Activated CD4-positive, alpha-beta T cell treated with anti-CD3 and anti-CD28 coated beads, Interleukin-2, amount 10 ng/mL, durations not matched to agents 7 days and 5 days (primary cell): ENCODE data around the gene MAML3. TPM values are rescaled to one million over a fixed set of nuclear protein-coding genes. Genes with fewer than 3 reads are reported as not detected.
A peak's percentile ranks its signal among the peaks of the same experiment; 100 is the strongest.

Source experiments
- CTCF ChIA-PET: fragments of 350-600 bp; sonication (Branson Sonifier 250); formaldehyde crosslinking; loops from one replicate; lab custom pipeline; 2021; ENCODE audit warnings: antibody characterized with exemption; lab: Charles Lee
- POLR2A ChIA-PET: fragments of 350-600 bp; sonication (Branson Sonifier 250); formaldehyde crosslinking; loops from one replicate; lab custom pipeline; 2021; ENCODE audit warnings: antibody characterized with exemption; lab: Charles Lee
- DNase-seq: peaks from one replicate; pipeline ENCODE4 v3.0.0-alpha.2; 2020
- H3K27ac Mint-ChIP-seq: one replicate; pipeline ENCODE4 v1.8.0; 2021; ENCODE audit warnings: mild to moderate bottlenecking, moderate library complexity, mixed read lengths
- H3K27me3 Mint-ChIP-seq: one replicate; pipeline ENCODE4 v1.8.0; 2021; ENCODE audit warnings: mixed read lengths
- H3K36me3 Mint-ChIP-seq: one replicate; pipeline ENCODE4 v1.8.0; 2021; ENCODE audit warnings: low read depth, mixed read lengths
- H3K4me1 Mint-ChIP-seq: one replicate; pipeline ENCODE4 v1.8.0; 2021; ENCODE audit warnings: mixed read lengths
- H3K4me3 Mint-ChIP-seq: one replicate; pipeline ENCODE4 v1.8.0; 2021; ENCODE audit warnings: mild to moderate bottlenecking, moderate library complexity, mixed read lengths
- H3K9me3 Mint-ChIP-seq: one replicate; pipeline ENCODE4 v1.8.0; 2021; ENCODE audit warnings: mixed read lengths
- total RNA-seq, 2 experiments: library from RNA; stranded (reverse); gene quantifications; one replicate each; pipeline ENCODE4 v1.2.3, GENCODE V29; 2021

Gene MAML3
- total RNA-seq, 2 experiments from 2014 or later: 2.0 to 2.2 TPM

GRCh38 chr4:140076307-140076706 is 77.7 kb downstream of the MAML3 start:
- Mint-ChIP-seq H3K27me3 (peaks cover 7% of the 10 kb centered on the region), H3K36me3 (peaks cover 7% of the 10 kb centered on the region), H3K27ac (no peak overlapping the region), H3K4me1 (peaks cover 56% of the 10 kb centered on the region), H3K4me3 (no peak overlapping the region), H3K9me3 (peaks cover 9% of the 10 kb centered on the region)
- POLR2A ChIA-PET: interaction anchor here (0.7 to 1.0 kb wide), 2 partner anchors 19 to 59 kb away, joined by 4 to 10 read pairs; no protein-coding TSS in a partner anchor
- DNase-seq: no peak
- CTCF ChIA-PET: interaction anchor here (1.1 kb wide), 1 partner anchor 10 kb away, joined by 4 read pairs; no protein-coding TSS in a partner anchor

- ChIA-PET CTCF (interaction anchor here (0.8 to 2.6 kb wide), 5 partner anchors 10 to 23 kb away, joined by 3 to 11 read pairs (median 3); no protein-coding TSS in a partner anchor), POLR2A (no interaction called here)
- peak; percentile 79 for DNase-seq
- peaks cover 12% of the 10 kb centered on the region for H3K27me3 Mint-ChIP-seq
- peaks cover 2% of the 10 kb centered on the region for H3K9me3 Mint-ChIP-seq
- H3K4me3 Mint-ChIP-seq: peak overlapping the region; percentile 53
- H3K27ac Mint-ChIP-seq: peak overlapping the region; percentile 91
- peaks cover 9% of the 10 kb centered on the region for H3K36me3 Mint-ChIP-seq
- H3K4me1 Mint-ChIP-seq: peaks cover 57% of the 10 kb centered on the region
Measured at GRCh38 chr4:140071806-140072205, 82.2 kb downstream of the MAML3 start.

- Mint-ChIP-seq H3K9me3 (peaks cover 2% of the 10 kb centered on the region), H3K36me3 (peaks cover 9% of the 10 kb centered on the region), H3K27ac (peak overlapping the region; percentile 91), H3K4me1 (peaks cover 49% of the 10 kb centered on the region), H3K27me3 (peaks cover 17% of the 10 kb centered on the region), H3K4me3 (peak overlapping the region; percentile 53)
- CTCF ChIA-PET: interaction anchor here (0.7 to 2.6 kb wide), 10 partner anchors 9 to 164 kb away, joined by 3 to 11 read pairs (median 4); no protein-coding TSS in a partner anchor
- POLR2A ChIA-PET: interaction anchor here (0.9 kb wide), 1 partner anchor 25 kb away, joined by 4 read pairs; no protein-coding TSS in a partner anchor
- DNase-seq: no peak
Measured at GRCh38 chr4:140070973-140071372, 83.0 kb downstream of the MAML3 start.

GRCh38 chr4:140070366-140070765 is 83.6 kb downstream of the MAML3 start:
- peak overlapping the region; percentile 91 for H3K27ac Mint-ChIP-seq
- peaks cover 2% of the 10 kb centered on the region for H3K9me3 Mint-ChIP-seq
- peaks cover 44% of the 10 kb centered on the region for H3K4me1 Mint-ChIP-seq
- H3K27me3 Mint-ChIP-seq: peaks cover 23% of the 10 kb centered on the region
- H3K4me3 Mint-ChIP-seq: peak overlapping the region; percentile 53
- H3K36me3 Mint-ChIP-seq: peaks cover 9% of the 10 kb centered on the region
- ChIA-PET CTCF (interaction anchor here (0.7 to 2.6 kb wide), 10 partner anchors 8 to 345 kb away, joined by 3 to 11 read pairs (median 4); no protein-coding TSS in a partner anchor), POLR2A (no interaction called here)
- DNase-seq: peak; percentile 37

GRCh38 chr4:140069066-140069465 is 84.9 kb downstream of the MAML3 start:
- peaks cover 9% of the 10 kb centered on the region for H3K36me3 Mint-ChIP-seq
- peaks cover 31% of the 10 kb centered on the region for H3K27me3 Mint-ChIP-seq
- peaks cover 44% of the 10 kb centered on the region for H3K4me1 Mint-ChIP-seq
- CTCF ChIA-PET: no interaction called here
- H3K9me3 Mint-ChIP-seq: peaks cover 2% of the 10 kb centered on the region
- H3K4me3 Mint-ChIP-seq: peak overlapping the region; percentile 8
- POLR2A ChIA-PET: no interaction called here
- DNase-seq: no peak
- no peak overlapping the region for H3K27ac Mint-ChIP-seq

- Mint-ChIP-seq H3K27me3 (peaks cover 31% of the 10 kb centered on the region), H3K9me3 (peaks cover 2% of the 10 kb centered on the region), H3K27ac (no peak overlapping the region), H3K36me3 (peaks cover 4% of the 10 kb centered on the region), H3K4me1 (peaks cover 38% of the 10 kb centered on the region), H3K4me3 (no peak overlapping the region)
- POLR2A ChIA-PET: no interaction called here
- DNase-seq: no peak
- CTCF ChIA-PET: interaction anchor here (1.2 to 1.7 kb wide), 2 partner anchors 12 to 19 kb away, joined by 3 to 6 read pairs; no protein-coding TSS in a partner anchor
Measured at GRCh38 chr4:140068271-140068670, 85.7 kb downstream of the MAML3 start.

- ChIA-PET POLR2A (no interaction called here), CTCF (interaction anchor here (0.6 to 1.1 kb wide), 2 partner anchors 17 to 187 kb away, joined by 3 read pairs; no protein-coding TSS in a partner anchor)
- H3K36me3 Mint-ChIP-seq: peaks cover 2% of the 10 kb centered on the region
- H3K27ac Mint-ChIP-seq: no peak overlapping the region
- peaks cover 24% of the 10 kb centered on the region for H3K4me1 Mint-ChIP-seq
- no peaks in the 10 kb centered on the region for H3K9me3 Mint-ChIP-seq
- H3K4me3 Mint-ChIP-seq: no peak overlapping the region
- no peak for DNase-seq
- H3K27me3 Mint-ChIP-seq: peaks cover 34% of the 10 kb centered on the region
Measured at GRCh38 chr4:140066031-140066930, 87.7 kb downstream of the MAML3 start.

- ChIA-PET POLR2A (no interaction called here), CTCF (interaction anchor here (1.1 kb wide), 1 partner anchor 18 kb away, joined by 3 read pairs; no protein-coding TSS in a partner anchor)
- Mint-ChIP-seq H3K9me3 (no peaks in the 10 kb centered on the region), H3K27me3 (peaks cover 34% of the 10 kb centered on the region), H3K4me3 (no peak overlapping the region), H3K4me1 (peaks cover 19% of the 10 kb centered on the region), H3K27ac (no peak overlapping the region), H3K36me3 (peaks cover 2% of the 10 kb centered on the region)
- DNase-seq: no peak
Measured at GRCh38 chr4:140065393-140065792, 88.6 kb downstream of the MAML3 start.

- H3K9me3 Mint-ChIP-seq: no peaks in the 10 kb centered on the region
- H3K4me1 Mint-ChIP-seq: peaks cover 14% of the 10 kb centered on the region
- no peak for DNase-seq
- H3K27me3 Mint-ChIP-seq: peaks cover 37% of the 10 kb centered on the region
- no peak overlapping the region for H3K4me3 Mint-ChIP-seq
- no peak overlapping the region for H3K27ac Mint-ChIP-seq
- H3K36me3 Mint-ChIP-seq: peaks cover 3% of the 10 kb centered on the region
- ChIA-PET CTCF (interaction anchor here (0.6 to 2.5 kb wide), 2 partner anchors 9 to 914 kb away, joined by 4 to 6 read pairs; no protein-coding TSS in a partner anchor), POLR2A (no interaction called here)
Measured at GRCh38 chr4:140061659-140062289, 92.2 kb downstream of the MAML3 start.

- POLR2A ChIA-PET: no interaction called here
Measured at GRCh38 chr4:140061194-140061593, 92.8 kb downstream of the MAML3 start.

GRCh38 chr4:140059159-140059558 is 94.8 kb downstream of the MAML3 start:
- POLR2A ChIA-PET: no interaction called here

More at GRCh38 chr4:140061194-140061593, 92.8 kb downstream of the MAML3 start:
- Mint-ChIP-seq H3K36me3 (peaks cover 4% of the 10 kb centered on the region), H3K27ac (no peak overlapping the region), H3K4me1 (peaks cover 14% of the 10 kb centered on the region), H3K27me3 (peaks cover 36% of the 10 kb centered on the region), H3K4me3 (no peak overlapping the region), H3K9me3 (no peaks in the 10 kb centered on the region)
- no peak for DNase-seq
- CTCF ChIA-PET: interaction anchor here (1.6 to 2.5 kb wide), 2 partner anchors 9 to 10 kb away, joined by 6 to 7 read pairs; no protein-coding TSS in a partner anchor

GRCh38 chr4:140057701-140058100 is 96.3 kb downstream of the MAML3 start:
- Mint-ChIP-seq H3K4me1 (peaks cover 41% of the 10 kb centered on the region), H3K4me3 (no peak overlapping the region), H3K36me3 (peaks cover 4% of the 10 kb centered on the region), H3K9me3 (no peaks in the 10 kb centered on the region), H3K27me3 (peaks cover 25% of the 10 kb centered on the region), H3K27ac (no peak overlapping the region)
- POLR2A ChIA-PET: no interaction called here
- CTCF ChIA-PET: interaction anchor here (0.6 kb wide), 1 partner anchor 16 kb away, joined by 4 read pairs; no protein-coding TSS in a partner anchor
- DNase-seq: no peak

More at GRCh38 chr4:140059159-140059558, 94.8 kb downstream of the MAML3 start:
- H3K4me3 Mint-ChIP-seq: no peak overlapping the region
- no peak for DNase-seq
- H3K36me3 Mint-ChIP-seq: peaks cover 4% of the 10 kb centered on the region
- CTCF ChIA-PET: interaction anchor here (1.0 kb wide), 1 partner anchor 11 kb away, joined by 3 read pairs; no protein-coding TSS in a partner anchor
- H3K27ac Mint-ChIP-seq: no peak overlapping the region
- peaks cover 27% of the 10 kb centered on the region for H3K4me1 Mint-ChIP-seq
- H3K9me3 Mint-ChIP-seq: no peaks in the 10 kb centered on the region
- peaks cover 31% of the 10 kb centered on the region for H3K27me3 Mint-ChIP-seq
